ENCODE data around the gene KIF1A.

KIF1A gene

GRCh38 chr2:240731178-240731545, 88.9 kb downstream of the KIF1A start:
- no peak overlapping the region for H3K4me3 ChIP-seq (replicated peaks; ENCODE audit: low read depth, low read length)
- TF ChIP-seq, protein P1, sequence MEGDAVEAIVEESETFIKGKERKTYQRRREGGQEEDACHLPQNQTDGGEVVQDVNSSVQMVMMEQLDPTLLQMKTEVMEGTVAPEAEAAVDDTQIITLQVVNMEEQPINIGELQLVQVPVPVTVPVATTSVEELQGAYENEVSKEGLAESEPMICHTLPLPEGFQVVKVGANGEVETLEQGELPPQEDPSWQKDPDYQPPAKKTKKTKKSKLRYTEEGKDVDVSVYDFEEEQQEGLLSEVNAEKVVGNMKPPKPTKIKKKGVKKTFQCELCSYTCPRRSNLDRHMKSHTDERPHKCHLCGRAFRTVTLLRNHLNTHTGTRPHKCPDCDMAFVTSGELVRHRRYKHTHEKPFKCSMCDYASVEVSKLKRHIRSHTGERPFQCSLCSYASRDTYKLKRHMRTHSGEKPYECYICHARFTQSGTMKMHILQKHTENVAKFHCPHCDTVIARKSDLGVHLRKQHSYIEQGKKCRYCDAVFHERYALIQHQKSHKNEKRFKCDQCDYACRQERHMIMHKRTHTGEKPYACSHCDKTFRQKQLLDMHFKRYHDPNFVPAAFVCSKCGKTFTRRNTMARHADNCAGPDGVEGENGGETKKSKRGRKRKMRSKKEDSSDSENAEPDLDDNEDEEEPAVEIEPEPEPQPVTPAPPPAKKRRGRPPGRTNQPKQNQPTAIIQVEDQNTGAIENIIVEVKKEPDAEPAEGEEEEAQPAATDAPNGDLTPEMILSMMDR (IDR thresholded peaks at IDR 0.05; ENCODE audit: low read length, missing control alignments), result no peak
- DNase-seq (ENCODE audit: low read depth), result no peak

GRCh38 chr2:240730501-240731177, 89.4 kb downstream of the KIF1A start:
- H3K4me3 ChIP-seq (replicated peaks; ENCODE audit: low read depth, low read length), result no peak overlapping the region
- no peak for DNase-seq (ENCODE audit: low read depth)
- TF ChIP-seq, protein P1 (IDR thresholded peaks at IDR 0.05; ENCODE audit: low read length, missing control alignments), result no peak

DNA sequence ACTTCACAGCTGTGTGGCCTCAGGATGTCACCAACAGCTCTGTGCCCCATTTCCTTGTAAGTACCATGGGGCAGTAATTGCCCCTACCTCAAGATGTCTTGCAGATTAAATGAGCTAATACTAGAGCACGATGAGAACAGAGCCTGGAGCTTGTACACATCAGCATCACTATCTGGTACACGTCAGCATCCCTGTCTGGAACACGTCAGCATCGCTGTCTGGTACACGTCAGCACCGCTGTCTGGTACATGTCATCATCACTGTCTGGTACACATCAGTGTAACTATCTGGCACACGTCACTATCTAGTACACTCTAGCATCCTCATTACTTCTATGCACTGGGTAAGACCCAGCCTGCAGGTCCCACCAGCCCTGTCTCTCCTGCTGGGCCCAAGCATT, 91.2 kb downstream of the KIF1A start:
- peak; percentile 44 for DNase-seq (ENCODE audit: low read depth)
- H3K4me3 ChIP-seq (replicated peaks; ENCODE audit: low read depth, low read length), result no peak overlapping the region
- TF ChIP-seq, protein P1 (IDR thresholded peaks at IDR 0.05; ENCODE audit: low read length, missing control alignments), result no peak

DNA sequence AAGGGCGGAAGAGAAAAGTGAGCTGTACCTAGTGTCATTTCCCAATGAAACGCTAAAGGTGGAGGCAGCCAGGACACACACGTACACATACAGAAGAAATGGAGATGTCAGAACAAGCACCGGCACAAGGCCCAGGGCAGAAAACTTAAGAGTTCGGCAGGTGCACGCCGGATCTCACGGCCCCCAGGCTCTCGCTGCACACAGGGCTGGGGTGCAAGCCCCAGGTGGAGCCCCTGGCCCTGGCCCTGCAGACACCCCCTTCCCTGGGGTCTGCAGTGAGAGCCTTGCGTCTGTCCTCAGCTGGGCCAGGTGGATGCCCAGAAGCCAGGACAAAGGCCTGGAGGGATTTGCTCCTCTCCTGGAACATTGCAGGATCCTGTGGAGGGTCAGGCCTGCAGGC, 91.7 kb downstream of the KIF1A start:
- DNase-seq (ENCODE audit: low read depth), result no peak
- H3K4me3 ChIP-seq (replicated peaks; ENCODE audit: low read depth, low read length), result no peak overlapping the region
- TF ChIP-seq, protein P1 (IDR thresholded peaks at IDR 0.05; ENCODE audit: low read length, missing control alignments), result no peak

GRCh38 chr2:240727913-240728312, 92.1 kb downstream of the KIF1A start:
- TF ChIP-seq, protein P1 (IDR thresholded peaks at IDR 0.05; ENCODE audit: low read length, missing control alignments), result no peak

DNA sequence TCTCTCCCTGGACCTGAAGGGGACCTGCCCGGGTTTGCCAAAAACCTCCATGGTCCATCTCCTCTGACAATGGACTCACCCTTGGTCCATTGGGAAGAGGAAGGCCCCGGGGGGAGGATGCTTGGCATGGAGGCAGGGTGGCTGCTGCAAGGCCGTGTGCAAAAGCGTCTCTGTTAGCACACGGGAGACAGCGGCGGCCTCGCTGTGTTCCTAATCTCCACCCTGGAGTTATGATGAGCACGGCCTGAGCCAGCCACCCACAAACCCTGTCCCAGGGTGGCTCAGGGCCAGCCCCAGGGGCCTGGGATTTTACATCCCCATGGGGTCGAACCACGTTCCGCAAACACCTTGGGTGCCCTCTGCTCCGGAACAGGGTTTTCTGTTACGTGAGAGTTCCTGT, 92.6 kb downstream of the KIF1A start:
- no peak overlapping the region for H3K4me3 ChIP-seq (replicated peaks; ENCODE audit: low read depth, low read length)
- TF ChIP-seq, protein P1 (IDR thresholded peaks at IDR 0.05; ENCODE audit: low read length, missing control alignments), result no peak
- DNase-seq (ENCODE audit: low read depth), result no peak

More at GRCh38 chr2:240727913-240728312, 92.1 kb downstream of the KIF1A start:
- no peak for DNase-seq (ENCODE audit: low read depth)
- H3K4me3 ChIP-seq (replicated peaks; ENCODE audit: low read depth, low read length), result no peak overlapping the region

GRCh38 chr2:240726876-240727275, 93.1 kb downstream of the KIF1A start:
- no peak overlapping the region for H3K4me3 ChIP-seq (replicated peaks; ENCODE audit: low read depth, low read length)
- DNase-seq (ENCODE audit: low read depth), result no peak
- TF ChIP-seq, protein P1 (IDR thresholded peaks at IDR 0.05; ENCODE audit: low read length, missing control alignments), result no peak

Data from fibroblast of pulmonary artery (primary cell).